ENCODE data around the gene ST6GALNAC3.

GRCh38 chr1:76477156-76477555, 402.6 kb downstream of the ST6GALNAC3 start:
- TF ChIP-seq, protein P1, sequence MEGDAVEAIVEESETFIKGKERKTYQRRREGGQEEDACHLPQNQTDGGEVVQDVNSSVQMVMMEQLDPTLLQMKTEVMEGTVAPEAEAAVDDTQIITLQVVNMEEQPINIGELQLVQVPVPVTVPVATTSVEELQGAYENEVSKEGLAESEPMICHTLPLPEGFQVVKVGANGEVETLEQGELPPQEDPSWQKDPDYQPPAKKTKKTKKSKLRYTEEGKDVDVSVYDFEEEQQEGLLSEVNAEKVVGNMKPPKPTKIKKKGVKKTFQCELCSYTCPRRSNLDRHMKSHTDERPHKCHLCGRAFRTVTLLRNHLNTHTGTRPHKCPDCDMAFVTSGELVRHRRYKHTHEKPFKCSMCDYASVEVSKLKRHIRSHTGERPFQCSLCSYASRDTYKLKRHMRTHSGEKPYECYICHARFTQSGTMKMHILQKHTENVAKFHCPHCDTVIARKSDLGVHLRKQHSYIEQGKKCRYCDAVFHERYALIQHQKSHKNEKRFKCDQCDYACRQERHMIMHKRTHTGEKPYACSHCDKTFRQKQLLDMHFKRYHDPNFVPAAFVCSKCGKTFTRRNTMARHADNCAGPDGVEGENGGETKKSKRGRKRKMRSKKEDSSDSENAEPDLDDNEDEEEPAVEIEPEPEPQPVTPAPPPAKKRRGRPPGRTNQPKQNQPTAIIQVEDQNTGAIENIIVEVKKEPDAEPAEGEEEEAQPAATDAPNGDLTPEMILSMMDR (conservative IDR thresholded peaks at IDR 0.05; ENCODE audit: low read length) = no peak
- no peak for TF ChIP-seq EZH2phosphoT487 (IDR thresholded peaks at IDR 0.05; ENCODE audit: borderline replicate concordance, low read depth, low read length)

Data from OCI-LY7 (cell line).